HG03520 (cell line): ENCODE data around the gene SMCO4.
"Not testable (repeated sequence)": the region's sequence is repeated elsewhere in the genome, so short reads cannot be mapped to it uniquely, and the experiment has no call there.

ENCODE experiments used
- ATAC-seq: cut with Tn5 transposase; IDR thresholded peaks from one replicate; pipeline ENCODE4 v1.9.1; 2021; ENCODE audit warnings: mild to moderate bottlenecking, moderate library complexity; ENCODE audit not compliant: unreplicated experiment

SMCO4 gene, protein sequence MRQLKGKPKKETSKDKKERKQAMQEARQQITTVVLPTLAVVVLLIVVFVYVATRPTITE

DNA sequence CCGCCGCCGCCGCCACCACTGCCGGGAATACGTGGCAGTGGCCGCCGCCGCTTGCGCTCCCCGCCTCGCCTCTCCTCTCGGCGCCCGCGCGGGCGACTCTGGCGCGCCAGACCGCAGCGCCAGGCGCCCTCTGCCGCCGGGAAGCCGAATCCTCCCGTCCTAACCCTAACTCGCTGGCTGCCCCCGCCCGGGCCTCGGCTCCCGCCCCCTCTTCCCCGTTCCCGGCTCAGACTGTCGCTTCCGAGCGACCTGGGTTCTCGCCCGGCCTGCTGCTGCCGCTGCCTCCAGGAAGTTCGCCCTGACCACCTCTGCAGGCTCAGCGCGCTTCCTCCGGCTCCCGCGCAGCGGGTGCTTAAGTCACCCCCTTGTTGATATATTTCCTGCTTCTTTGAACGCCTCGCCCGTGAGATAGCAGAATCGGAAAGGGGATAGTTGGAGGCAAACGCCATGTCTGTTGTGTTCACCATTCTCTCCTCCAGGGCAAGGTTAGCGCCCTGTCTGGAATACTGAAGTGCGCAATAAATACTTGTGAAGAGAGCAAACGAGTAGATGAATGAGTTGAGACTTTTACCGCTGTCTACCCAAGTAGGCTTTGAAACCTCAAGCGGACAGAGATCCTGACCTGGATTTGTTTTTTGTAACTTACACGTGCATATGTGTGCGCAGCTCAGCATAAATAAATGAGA lies at the start of gene SMCO4:
Gene SMCO4 (minus strand): TSS at position 100 of the 686 bp plus-strand sequence. CDS start 64,202 bp downstream, outside the sequence.
- ATAC-seq, result peak; percentile 66

DNA sequence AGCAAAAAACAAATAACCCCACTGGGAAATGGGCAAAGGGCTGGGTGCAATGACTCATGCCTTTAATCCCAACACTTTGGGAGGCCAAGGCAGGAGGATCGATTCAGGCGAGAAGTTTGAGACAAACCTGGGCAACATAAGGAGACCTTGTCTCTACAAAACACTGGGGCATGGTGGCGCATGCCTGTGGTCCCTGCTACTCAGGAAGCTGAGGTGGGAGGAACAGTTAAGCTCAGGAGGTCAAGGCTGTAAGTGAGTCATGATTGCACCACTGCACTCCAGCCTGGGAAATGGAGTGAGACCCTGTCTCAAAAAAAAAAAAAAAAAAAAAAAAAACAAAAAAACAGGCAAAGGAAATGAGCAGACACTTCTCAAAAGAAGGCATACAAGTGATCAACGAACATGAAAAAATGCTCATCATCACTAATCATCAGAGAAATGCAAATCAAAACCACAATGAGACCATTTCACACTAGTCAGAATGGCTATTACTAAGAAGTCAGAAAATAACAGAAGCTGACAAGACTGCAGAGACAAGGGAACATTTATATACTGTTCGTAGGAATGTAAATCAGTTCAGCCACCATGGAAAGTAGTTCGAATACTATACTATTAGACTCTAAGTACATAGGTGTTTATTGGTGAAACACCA lies 48.2 kb upstream of the SMCO4 start:
- ATAC-seq, result peak; percentile 85

DNA sequence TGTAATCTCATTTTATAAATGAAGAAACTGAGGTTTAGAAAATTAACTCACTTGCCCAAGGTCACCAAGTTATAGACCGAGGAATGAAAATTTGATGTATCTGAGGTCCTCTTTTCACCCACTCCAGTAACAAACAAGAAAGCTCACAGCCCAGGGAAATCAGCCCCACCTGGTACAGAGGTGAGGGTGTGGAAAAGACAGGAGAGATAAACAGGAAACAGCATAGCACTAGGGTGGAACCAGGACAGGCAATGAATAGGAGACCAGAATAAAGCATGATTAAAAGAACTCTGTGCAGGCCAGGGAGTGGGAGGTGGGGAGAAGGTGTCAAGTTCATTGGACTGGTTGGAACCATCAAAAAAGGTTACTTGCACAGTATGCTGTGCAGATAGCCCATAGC lies 46.2 kb upstream of the SMCO4 start:
- ATAC-seq, result no peak

DNA sequence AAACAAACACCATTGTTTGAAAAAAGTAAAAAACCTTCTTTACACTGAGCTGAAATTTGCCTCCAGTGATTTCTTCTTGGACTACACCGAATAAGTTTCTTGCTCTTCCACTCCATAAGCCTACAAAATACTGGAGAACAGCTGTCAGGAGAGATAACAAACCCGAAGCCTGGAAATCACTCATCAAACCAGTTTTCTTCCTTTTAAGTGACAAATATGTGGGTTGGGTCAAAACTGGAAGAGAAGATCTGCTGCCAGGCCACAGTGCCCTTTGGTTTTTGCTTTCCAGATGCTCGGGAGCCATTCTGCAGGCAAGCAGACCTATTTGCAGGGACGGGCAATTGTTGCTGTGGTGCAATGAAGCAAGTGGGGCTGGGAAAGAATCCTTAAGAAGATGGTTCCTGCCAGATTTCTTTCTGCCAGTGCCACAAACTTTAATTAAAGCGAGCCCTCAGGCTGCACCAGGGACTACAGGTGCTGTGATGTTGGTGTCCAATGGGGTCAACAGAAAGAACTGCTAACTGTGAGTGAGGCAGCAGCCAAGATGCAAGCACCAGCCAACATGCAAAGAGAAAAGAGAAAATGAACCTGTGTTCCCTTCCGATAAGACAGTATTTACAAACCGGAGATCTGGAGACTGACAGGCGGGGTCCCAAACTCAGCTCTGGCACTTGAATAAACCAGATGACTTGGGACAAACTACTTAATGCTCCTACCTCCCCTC lies 44.8 kb upstream of the SMCO4 start:
- no peak for ATAC-seq

DNA sequence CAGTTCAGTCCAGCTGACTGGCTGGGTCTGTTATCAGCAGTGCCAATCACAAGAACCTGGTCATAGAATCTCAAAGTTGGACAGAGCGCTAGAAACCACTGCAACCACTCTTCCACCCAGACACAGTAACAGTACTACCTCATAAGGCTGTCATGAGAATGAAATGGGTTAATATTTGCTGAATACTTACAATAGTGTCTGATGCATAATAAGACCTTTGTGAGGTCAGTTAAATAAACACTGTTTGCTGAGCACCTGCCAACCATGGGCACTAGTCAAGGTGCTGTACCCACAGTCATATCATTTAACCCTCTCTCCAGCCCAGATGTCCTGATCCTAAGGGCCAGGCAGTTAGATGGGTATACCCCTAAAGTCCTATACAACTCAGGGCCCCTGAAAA lies 44.2 kb upstream of the SMCO4 start:
- ATAC-seq, result not testable (repeated sequence)

DNA sequence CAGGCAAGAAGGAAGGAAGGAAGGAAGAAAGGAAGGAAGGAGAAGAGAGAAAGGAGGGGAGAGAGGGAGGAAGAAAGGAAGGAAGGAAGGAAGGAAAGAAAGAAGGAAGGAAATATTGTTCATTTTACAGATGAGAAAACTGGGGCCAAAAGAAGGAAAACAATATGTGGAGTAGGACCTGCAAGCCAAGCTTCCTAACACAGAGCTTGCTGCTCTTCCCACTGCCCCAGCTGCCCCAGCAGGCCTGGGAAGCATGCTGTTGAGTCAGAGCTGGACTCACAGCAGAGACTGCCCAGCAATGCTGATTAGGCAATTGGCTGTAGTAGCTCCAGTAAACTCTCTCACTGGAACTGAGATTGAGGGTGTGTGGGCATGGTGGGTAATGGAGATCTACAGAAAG lies 42.6 kb upstream of the SMCO4 start:
- no peak for ATAC-seq

DNA sequence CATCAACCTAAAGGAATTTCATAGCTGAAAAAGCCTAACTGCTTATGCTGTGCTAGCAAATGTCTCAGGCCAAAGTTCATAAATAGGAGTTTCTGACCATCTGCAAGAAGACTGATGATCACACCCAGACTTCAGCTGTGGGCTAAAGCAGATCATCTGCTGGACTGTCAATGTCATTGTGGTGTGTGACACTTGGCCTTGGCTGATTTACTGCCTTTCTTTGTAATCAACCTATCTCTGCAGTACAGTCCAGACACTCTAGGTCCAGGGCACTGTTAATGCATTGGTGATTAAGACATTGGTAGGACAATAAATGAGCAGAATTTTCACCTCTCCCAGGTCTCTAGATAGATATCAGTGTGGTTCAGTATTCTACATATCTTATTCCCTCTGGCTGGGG lies 40.3 kb upstream of the SMCO4 start:
- ATAC-seq, result no peak

DNA sequence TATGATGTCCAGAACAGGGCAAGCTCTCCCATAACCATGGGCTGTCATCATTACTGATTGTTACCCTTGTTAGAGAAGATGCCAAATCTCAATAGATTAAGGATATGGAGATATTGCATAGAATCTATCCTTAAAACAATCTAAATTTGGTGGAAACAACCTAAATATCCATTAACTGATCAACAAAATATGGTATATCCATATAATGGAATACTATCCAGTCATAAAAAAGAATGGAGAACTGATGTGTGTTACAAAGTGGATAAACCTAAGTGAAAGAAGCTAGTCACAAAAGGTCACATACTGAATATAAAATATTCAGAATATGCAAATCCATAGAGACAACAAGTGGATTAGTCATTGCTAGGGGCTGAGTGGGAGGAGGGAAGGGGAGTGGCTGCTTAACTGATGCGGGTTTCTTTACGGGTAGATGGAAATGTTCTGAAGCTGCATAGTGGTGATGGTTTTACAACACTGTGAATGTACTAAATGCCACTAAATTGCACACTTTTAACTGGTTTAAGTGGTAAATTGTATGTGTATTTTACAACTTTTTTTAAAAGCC lies 36.1 kb upstream of the SMCO4 start:
- no peak for ATAC-seq

DNA sequence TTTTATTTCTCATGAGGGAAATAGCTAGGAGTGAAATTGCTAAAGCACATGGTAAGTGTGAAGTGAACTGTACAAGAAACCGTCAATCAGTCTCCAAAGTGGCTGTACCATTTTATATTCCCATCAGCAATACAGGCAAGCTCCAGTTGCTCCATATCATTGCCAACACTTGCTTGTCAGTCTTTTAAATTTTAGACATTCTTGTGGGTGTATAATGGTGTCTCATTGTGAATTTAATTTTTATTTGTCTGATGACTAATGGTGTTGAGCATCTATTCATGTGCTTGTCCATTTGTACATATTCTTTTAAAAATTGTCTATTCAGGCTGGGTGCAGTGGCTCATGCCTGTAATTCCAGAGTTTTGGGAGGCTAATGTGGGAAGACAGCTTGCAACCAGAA lies 34.1 kb upstream of the SMCO4 start:
- no peak for ATAC-seq

DNA sequence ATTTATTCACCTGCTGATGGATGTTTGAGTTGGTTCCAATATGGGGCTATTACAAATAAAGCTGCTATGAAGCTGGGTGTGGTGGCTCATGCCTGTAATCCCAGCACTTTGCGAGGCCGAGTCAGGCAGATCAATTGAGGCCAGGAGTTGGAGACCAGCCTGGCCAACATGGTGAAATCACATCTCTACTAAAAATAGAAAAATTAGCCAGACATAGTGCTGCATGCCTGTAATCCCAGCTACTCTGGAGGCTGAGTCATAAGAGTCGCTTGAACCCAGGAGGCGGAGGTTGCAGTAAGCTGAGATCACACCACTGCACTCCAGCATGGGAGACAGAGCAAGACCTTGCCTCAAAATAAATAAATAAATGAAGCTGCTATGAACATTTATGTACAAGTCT lies 33.7 kb upstream of the SMCO4 start:
- ATAC-seq, result not testable (repeated sequence)

DNA sequence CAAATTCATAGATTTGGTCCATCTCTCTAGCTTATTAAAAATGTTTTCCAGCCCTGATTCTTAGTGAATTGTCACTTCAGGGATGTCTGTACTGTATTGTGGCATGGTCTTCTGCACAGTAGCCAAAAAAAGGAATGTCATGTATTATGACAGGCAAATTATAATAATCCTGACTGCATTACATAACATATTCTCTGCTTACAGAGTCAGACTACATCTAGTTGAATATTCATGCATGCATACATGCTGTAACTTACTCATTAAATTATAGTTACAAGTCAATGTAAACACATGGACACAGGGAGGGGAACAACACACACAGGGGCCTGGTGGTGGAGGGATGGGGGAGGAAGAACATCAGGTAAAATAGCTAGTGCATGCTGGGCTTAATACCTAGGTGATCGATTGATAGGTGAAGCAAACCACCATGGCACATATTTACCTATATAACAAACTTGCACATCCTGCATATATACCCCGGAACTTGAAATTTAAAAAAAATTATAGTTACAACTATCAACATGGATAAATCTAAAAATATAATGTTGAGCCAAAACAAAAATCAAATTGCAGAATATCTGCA lies 31.5 kb upstream of the SMCO4 start:
- ATAC-seq, result no peak

DNA sequence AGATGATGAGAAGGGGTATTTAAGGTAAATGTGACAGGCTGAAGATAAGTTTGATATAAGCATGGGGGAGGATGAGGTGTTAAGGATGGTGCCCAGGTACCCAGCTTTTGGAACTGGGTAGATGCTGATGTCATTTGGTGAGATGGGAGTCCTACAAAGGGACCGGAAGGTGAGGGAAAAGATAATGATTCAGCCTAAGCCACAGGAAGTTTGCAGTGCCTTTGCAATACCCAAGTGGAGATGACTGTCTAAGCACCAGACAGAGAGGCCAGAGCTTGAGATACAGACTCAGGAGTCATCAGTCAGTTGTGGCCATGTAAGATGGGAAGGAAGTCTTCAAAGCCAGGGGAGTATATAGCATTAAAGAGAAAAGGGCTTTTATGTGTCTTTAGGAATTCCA lies 30.0 kb upstream of the SMCO4 start:
- no peak for ATAC-seq

DNA sequence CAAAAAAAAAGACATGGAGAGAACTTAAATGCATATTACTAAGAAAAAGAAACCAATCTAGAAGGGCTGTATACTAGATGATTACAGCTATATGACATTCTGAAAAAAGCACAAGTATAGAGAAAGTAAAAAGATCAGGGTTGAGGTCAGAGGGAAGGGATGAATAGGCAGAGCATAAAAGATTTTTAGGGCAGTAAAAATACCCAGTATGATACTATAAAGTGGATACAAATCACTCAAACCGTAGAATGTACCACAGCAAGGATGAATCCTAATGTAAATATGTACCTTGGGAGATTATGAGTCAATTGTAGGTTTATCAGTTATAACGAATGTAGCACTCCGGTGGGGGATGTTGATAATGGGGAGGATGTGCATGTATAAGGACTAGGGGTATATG lies 29.4 kb upstream of the SMCO4 start:
- no peak for ATAC-seq

DNA sequence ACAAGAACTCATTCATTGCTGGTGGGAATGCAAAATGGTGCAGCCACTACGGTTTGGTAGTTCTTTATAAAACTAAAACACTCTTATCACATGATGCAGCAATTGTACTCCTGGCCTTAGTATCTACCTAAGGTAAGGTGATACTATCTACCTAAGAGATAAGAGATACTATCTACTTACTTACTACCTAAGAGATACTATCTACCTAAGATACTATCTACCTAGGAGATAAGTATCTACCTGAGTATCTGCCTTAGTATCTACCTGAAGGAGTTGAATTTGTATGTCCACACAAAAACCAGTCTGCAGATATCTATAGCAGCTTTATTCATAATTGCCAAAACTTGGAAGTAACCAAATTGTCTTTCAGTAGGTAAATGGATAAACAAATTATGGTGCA lies 29.0 kb upstream of the SMCO4 start:
- ATAC-seq, result no peak

DNA sequence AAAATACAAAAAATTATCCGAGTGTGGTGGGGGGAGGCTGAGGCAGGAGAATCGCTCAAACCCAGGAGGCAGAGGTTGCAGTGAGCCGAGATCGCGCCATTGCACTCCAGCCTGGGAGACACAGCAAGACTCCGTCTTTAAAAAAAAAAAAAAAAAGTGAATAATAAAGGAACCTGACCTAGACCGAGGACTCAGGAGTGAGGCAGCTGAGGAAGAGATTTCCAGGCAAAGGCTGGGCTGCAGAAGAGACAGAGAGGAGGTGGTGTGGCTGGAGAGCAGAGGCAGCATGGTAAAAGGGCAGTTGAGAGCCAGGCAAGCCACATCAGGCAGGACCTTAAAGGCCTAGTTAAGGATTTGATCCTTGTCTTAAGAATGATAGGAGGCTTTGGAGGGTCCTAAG lies 28.4 kb upstream of the SMCO4 start:
- no peak for ATAC-seq

DNA sequence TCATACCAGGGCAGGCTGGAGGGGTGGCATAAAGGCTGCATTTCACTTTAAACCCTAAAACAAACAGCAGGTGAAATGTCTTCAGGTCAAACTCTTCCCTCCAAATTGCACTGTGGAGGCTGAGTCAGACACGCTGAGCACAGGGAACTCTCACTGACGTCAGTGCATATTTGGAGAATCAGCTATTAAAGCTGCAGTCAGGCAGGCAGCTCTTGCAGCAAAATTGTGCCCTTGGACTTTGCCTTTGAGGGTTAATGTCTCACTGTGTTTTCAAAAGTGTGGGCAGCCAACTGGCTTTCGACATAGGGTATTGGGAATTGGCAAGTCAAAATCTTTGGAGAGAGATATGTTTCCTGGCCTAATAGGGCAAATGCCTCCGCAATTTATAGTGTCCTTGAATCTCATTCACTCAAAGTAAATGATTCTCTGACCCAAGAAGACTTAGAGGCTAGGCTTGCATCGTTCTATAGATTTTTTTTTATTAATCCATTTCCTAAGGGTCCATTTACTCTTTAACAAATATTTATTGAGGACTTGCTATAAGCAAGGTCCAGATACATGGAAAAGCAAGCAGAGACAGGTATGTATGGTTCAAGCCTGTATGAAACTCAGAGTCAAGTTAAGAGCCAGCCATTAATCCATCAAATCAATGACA lies 27.7 kb upstream of the SMCO4 start:
- no peak for ATAC-seq

DNA sequence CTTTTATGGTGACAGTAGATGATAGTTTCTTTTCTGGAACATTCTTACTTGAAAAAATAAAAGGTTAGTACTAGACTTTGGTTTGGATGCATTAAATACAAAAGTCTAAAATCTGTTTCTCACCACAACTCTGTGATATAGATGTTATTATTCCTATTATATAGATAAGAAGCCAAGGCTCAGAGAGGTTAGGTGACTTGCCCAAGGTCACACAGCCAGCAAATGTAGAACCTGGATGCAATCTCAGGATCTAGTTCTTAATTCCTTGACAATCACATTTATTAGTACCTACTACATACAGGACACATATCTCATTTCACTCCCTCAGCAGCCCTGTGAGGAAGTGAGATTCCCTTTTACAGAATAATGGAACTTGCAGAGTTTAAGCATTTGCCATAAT lies 26.3 kb upstream of the SMCO4 start:
- ATAC-seq, result no peak

DNA sequence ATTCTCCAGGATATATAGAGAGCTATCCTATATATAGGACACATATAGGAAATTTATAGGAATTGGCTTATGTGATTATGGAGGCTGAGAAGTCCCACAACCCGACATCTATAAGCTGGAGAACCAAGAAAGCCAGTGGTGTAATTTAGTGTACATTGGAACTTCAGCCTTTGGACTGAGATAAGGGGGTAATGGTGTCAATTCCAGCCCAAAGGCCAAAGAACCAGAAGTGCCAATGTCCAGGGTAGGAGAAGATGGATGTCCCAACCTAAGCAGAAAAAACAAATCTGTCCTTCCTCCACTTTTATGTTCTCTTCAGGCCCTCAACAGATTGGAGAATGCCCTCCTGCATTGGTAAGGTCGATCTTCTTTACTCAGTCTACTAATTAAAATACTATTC lies 25.5 kb upstream of the SMCO4 start:
- ATAC-seq, result no peak

DNA sequence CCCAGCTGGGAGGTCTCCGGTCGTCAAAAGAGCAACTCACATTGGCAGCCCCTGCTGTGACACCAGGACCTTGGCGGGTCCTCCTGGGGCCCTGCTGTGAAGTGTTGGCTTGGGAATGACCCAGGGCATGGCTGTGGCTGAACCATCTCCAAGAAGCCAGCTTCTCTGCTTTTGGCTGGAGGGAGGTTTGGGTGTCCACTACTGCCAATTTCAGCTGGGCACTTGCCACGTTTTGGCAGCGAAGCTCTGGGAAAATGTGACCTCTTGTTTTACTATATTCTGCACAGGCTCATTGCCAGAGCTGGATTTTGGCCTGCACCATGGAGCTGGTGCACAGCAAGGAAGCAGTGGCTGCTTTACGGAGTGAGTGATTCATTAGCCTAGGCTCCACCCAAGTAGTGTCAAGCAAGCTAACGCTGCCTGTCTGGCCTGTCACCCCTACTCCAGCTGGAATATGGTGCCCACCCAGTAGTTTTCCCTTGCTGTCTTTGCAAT lies 24.3 kb upstream of the SMCO4 start:
- no peak for ATAC-seq

DNA sequence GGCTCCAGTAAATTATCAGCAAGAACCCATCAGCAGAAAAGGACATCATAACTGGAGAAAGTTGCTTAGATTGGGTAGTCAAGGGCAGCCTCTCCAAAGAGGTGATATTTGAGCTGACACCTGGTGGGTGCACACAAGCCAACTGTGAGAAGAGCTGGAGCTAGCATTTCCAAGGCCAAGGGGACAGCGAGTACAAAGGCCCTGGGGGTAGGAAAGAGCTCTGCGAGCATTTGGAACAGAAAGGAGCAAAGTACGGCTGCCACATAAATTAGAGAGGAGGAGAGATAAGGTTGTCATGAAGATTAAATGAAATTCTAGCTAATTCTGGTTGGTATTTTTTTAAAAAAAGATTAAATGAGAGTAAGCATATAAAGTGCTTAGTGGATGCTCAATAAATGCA lies 21.7 kb upstream of the SMCO4 start:
- ATAC-seq, result no peak

DNA sequence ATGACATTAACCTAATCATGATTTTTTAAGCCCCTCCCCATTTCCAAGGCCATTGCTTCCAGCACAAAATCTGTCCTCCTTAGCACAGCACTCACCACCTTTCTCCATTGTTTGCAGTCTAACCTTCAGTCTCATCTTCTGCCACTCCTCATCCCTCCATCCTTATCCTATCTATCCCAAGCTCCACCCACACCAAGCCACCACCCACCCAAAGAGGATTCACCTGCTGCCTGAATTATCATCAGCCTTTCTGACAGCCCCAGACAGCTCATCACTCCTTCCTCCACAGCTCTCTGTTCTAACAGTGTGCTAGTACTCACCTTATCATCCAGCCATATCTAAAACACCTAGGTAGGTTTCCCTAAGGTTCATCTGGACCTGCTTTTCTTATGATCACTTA lies 20.7 kb upstream of the SMCO4 start:
- ATAC-seq, result no peak
